ENCODE results near the gene RXFP2.

Gene RXFP2

DNA sequence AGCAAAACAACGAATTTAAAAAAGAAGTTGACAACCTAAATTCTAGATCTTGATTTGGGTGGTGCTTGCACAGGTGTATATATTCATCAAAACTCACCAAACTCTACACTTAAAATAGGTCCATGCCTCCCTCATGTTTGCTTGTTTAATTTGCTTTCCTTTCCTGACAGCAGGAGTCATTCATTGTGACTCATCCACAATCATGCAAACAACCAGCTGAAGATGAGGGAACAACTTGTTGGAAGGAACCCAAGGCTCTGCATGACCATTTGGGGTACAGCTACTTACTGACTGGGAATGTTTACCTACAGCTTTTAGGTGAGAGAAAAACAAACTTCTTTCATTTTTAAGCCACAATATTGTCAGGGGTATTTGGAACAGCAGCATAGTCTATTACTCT is 96.6 kb downstream of the RXFP2 start:
- no peak for DNase-seq

DNA sequence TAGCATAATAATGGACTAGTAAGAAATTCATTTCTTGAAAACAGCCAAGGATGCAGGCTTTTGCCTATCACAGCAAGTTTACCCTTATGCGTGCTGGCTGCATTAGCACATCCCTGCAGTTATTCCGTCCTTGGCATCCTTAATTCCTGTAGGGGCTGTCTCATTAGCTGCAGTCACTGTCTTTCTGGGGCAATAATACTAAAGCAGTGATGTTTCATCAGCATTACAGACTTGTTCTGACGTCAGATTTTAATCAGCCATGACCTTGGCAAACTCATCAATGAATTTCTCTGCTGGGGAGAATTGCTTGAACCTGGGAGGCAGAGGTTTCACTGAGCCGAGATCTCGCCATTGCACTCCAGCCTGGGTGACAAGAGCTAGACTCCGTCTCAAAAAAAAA is 103.7 kb downstream of the RXFP2 start:
- no peak for DNase-seq

DNA sequence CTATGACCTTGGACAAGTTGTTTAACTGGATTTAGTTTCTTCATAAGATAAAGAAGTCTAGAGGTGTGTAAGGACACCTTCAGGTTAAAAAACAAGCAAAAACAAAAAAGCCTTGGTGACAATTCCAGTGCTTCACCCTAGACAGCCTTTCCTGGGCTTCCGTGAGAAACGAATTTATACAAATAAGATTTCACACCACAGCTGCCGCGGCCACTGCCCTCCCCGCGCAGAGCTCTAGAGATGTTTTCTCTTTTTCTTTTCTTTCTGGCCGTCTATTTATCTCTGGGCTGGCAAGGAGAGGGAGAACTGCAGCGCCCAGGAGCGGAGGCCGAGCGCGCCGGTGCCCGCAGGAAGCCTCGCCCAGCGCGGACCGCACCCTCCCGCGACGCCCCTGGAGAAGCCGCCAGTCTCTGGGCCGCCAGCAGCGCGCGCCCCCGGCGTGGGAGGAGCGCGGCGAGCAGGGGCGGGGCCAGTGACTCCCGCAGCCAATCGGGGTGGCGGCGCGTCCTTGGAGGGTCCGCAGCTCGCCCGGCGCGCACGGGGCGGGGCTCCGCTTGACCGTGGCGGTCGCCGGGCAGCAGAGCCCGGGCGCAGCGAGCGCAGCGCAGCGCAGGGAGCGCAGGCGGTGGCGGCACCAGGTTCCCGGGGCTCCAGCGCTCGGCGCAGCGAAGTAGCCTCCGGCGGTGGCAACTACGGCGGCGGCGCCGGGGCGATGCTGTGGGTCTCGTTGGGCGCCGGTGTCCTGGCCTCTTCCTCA is 107.0 kb downstream of the RXFP2 start:
- DNase-seq = peak; percentile 61

DNA sequence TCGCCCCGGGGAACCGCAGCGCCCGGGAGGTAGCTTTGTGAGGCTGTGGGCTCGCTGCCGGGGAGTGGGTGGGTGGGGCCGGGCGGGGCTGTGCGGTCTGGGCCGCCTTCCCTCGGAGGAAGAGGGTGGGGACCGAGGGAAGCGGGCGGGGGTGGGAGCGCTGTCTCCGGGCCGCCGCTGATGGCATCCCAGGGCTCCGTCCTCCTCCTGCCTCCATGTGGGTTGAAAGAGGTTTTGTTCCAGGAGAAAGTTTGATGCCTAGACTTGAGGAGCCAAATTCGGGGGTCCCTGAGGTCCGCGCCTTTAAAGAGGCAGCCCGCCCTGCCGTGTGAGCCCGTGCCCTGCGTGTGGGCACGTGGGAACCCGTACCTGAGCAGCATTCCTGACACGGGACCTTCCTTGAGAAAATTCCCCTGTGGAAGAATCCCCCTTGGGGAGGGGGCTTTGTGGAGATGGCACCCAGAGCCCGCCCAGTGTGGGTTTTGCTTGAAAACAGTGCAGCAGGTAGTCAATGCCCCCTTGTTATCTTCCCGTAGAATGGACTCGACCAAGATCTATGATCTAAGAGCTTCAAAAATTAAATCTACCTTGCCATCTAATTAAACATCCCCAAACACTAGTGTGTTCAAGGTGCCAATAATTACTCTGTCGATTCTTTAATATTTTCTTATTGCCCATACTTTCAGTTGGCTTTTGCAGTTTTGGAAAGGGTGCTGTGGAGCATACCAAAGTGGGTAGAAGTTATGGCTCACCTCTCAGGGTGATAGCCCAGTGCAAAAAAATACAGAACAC is 107.8 kb downstream of the RXFP2 start:
- DNase-seq = no peak

DNA sequence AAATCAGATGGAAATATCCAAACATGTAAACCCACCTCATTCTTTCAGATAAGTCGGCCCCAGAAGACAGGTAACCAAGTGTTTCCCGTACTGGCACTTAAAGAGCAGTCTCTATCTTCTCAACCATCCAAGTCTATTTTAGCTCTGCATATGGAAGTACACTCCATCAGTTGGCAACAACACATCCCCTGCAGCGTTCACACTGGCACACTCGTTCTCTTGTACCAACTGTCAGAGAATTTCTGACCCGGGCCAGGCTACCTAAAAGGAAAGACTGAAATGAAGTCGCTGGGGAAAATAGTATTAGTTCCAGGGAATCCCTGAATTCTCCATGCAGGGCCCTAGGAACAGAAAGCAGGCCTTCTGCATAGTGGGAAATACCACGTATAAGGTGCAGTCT is 109.3 kb downstream of the RXFP2 start:
- no peak for DNase-seq

DNA sequence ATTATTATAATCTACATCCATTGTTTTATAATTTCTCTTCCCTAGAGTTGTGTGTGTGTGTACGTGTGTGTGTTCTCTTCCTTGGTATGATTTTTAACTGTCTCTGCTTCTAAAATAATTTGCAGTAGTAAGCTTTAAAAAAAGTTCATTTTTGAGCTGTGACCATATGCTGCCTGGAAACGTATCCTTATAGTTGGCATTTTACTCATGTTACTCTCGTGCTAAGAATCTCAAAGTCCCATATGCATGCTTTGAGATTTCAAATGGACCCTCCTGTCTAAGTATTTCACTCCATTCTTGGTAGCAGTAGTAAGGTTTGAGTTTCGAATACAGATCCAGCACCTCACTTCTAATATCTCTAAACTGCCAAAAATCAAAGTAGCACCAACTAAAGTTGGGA is 109.9 kb downstream of the RXFP2 start:
- no peak for DNase-seq

DNA sequence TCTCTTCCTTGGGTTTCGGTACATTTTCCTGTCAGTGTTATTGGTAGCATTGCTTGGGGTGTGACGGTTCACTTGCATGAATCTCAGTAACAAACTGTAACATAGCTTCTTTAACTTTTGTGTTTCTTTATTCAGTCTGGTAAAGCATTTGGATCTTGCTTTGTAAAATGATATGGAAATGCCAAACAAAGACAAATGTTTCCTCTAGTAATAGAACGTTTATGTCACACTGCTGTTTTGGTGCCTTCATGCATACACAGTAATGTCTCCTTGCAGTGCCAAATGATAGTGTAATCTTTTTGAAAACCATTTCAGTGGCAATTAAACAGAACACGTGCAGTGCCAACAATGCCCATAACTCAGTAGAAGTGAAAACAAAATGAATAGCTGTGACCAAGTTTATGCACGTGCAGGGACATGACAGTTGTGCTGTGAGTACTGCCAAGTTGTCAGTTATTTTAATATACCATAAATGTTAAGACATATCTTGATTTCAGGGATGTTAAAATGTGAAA is 110.8 kb downstream of the RXFP2 start:
- DNase-seq = no peak

DNA sequence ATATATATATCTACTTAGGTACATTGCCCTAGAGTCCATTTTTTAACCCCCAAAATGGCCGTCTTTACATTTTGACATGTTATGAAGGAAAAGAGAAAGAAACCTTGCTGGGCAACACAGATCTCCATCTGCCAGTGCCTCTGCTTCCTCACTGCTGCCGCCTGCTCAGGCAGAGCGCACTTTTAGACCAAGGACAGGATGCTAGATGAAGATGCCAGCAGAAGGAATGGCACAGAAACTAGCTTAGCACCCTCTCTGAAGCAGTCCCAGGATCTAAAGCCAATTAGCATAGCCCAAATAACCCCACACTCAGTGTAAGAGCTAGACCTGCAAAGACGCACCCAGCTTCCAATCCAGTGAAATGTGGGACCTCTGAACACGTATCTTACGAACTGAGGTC is 111.9 kb downstream of the RXFP2 start:
- no peak for DNase-seq

All from stimulated activated CD4-positive, alpha-beta T cell treated with anti-CD3 and anti-CD28 coated beads, Interleukin-4, amount 100 ng/mL, for 24 hours (primary cell).